ENCODE measurements around the gene C11orf65.

GRCh38 chr11:108405706-108406105, 61.6 kb downstream of the C11orf65 start:
- no peak for TF ChIP-seq CTCF (conservative IDR thresholded peaks at IDR 0.05; ENCODE audit: low read length)
- TF ChIP-seq EZH2phosphoT487 (IDR thresholded peaks at IDR 0.05; ENCODE audit: borderline replicate concordance, low read depth, low read length): no peak

All from OCI-LY7 (cell line).